ENCODE measurements around the gene CBX8. TPM values are rescaled to one million over a fixed set of nuclear protein-coding genes. Genes with fewer than 3 reads are reported as not detected.

CBX8 gene
- total and polyA plus RNA-seq, 2 of the 13 experiments (the other 11 are each of a cell fraction or from before 2014, with no cell fraction given), result 0.34 to 12.6 TPM

DNA sequence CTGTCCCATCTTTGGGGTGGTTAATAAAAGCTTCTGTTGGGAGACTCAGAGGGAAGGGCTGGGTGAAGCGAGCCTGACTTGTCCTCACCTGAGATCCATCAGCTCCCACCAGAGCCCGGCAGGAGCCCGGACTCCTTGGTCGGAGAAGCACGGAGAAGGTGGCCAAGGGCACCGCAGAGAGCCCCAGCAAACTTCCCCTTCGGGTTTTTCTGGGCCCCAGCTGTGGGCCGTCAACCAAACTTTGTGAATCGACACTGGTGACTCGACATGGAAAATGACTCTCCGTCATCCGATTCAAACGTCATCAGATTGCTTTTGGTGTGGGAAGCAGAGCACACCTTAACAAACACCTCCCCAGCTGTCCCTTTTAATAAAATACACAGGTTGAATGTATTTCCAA lies 44.7 kb downstream of the CBX8 start:
- DNase-seq (ENCODE audit: low spot score), result no peak
- 65% methylated on average over 13 of the region's 13 CpGs for WGBS (ENCODE audit: low lambda C conversion rate)
- intact Hi-C loops (cut with micrococcal nuclease; ENCODE audit: unreplicated experiment), result no loop called here
- H2AFZ ChIP-seq (ENCODE audit: low read length), result no peak overlapping the region
- H3K27me3 ChIP-seq (ENCODE audit: control insufficient read depth in 1 of 2, insufficient read depth in 2 of 2, low read length in 2 of 2), result peaks cover 8 to 34% of the 10 kb centered on the region in 2 experiments
- peak; percentile 35; the same call in 1 of the 2 replicates for TF ChIP-seq CREB1 (IDR thresholded peaks at IDR 0.05)
- no peak for TF ChIP-seq CREB1 (CRISPR knock-in tag; IDR thresholded peaks at IDR 0.05)
- TF ChIP-seq ELF1 (CRISPR knock-in tag; IDR thresholded peaks at IDR 0.05), result no peak
- no peak for TF ChIP-seq ZFP37 (CRISPR knock-in tag; IDR thresholded peaks at IDR 0.05; ENCODE audit: borderline replicate concordance)
- TF ChIP-seq, protein P1, sequence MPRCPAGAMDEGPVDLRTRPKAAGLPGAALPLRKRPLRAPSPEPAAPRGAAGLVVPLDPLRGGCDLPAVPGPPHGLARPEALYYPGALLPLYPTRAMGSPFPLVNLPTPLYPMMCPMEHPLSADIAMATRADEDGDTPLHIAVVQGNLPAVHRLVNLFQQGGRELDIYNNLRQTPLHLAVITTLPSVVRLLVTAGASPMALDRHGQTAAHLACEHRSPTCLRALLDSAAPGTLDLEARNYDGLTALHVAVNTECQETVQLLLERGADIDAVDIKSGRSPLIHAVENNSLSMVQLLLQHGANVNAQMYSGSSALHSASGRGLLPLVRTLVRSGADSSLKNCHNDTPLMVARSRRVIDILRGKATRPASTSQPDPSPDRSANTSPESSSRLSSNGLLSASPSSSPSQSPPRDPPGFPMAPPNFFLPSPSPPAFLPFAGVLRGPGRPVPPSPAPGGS (CRISPR knock-in tag; IDR thresholded peaks at IDR 0.05), result no peak
- TF ChIP-seq FOXA3 (CRISPR knock-in tag; IDR thresholded peaks at IDR 0.05), result no peak
- in situ Hi-C loops (cut with HindIII; ENCODE audit: extremely low pct_ligation_motif_present, low pct_unique_long_range_greater_than_20kb), result no loop called here
- FAIRE-seq, result no peak
- CTCF ChIA-PET (ENCODE audit: low intra/inter-chr PET ratio, low total read pairs), result interaction anchor here (0.6 kb wide), 1 partner anchor 240 kb away, joined by 3 read pairs; no protein-coding TSS in a partner anchor
- POLR2A ChIA-PET, result interaction anchor here (2.4 kb wide), 1 partner anchor 8 kb away, joined by 6 read pairs; no protein-coding TSS in a partner anchor
- H3K4me1 ChIP-seq (ENCODE audit: insufficient read depth, low read length), result peaks cover 49% of the 10 kb centered on the region
- BruUV-seq (replicated peaks), result no TSS peak
- no peak overlapping the region for H3K4me2 ChIP-seq (ENCODE audit: low read depth, low read length)
- no peak overlapping the region for H3K9ac ChIP-seq (ENCODE audit: insufficient read depth, low read depth, low read length)
- H3K36me3 ChIP-seq (replicated peaks in 1 of 2; ENCODE audit: control insufficient read depth in 1 of 2, insufficient read depth in 2 of 2, low read length in 2 of 2), result no peaks in the 10 kb centered on the region
- H3K4me3 ChIP-seq (replicated peaks in 1 of 3; ENCODE audit: insufficient read depth in 1 of 3, low read depth in 2 of 3, low read length in 3 of 3), result no peak overlapping the region
- no peaks in the 10 kb centered on the region for H3K9me3 ChIP-seq (ENCODE audit: low read length)
- no peaks in the 10 kb centered on the region for H3K79me2 ChIP-seq (ENCODE audit: insufficient read depth, low read length)
- no peak for ATAC-seq
- no peaks in the 10 kb centered on the region for H4K20me1 ChIP-seq (ENCODE audit: insufficient read depth, low read length)
- no peak overlapping the region for H3K27ac ChIP-seq (ENCODE audit: extremely low read length, insufficient read depth, low read length)

Measured in HepG2 (cell line).